H1 (cell line): ENCODE data around the gene NDUFB6.

Source experiments
- POLR2A ChIP-seq, 2 experiments: IDR thresholded peaks; 1 replicate in 1 of 2; 2 replicates in 1 of 2; pipeline ENCODE4 v1.6.1; 2011; ENCODE audit warnings: low read depth in 2 of 2, low read length in 2 of 2, mild to moderate bottlenecking in 2 of 2; ENCODE audit errors: control extremely low read depth in 1 of 2
- YY1 ChIP-seq: IDR thresholded peaks from 2 replicates; pipeline ENCODE4 v1.6.1; 2011; ENCODE audit warnings: low read depth, mild to moderate bottlenecking, low read length

GRCh38 chr9:32533336-32533735, 39.6 kb downstream of the NDUFB6 start:
- TF ChIP-seq POLR2A (IDR thresholded peaks at IDR 0.05; ENCODE audit: control extremely low read depth in 1 of 2, low read depth in 2 of 2, low read length in 2 of 2) = no peak
- no peak for TF ChIP-seq YY1
